Gastroesophageal sphincter (tissue), 3 donors: ENCODE results near the gene NTRK3.

ENCODE experiments used
- POLR2A ChIP-seq, 2 donors: fragments of 450-650 bp; IDR thresholded peaks; one replicate each; pipeline ENCODE4 v1.6.1; 2017; ENCODE audit warnings: antibody characterized with exemption in 2 of 2, mild to moderate bottlenecking in 2 of 2, moderate library complexity in 1 of 2
- POLR2AphosphoS5 ChIP-seq: sonication (generic); formaldehyde crosslinking; IDR thresholded peaks from one replicate; pipeline ENCODE4 v1.6.1; 2017; ENCODE audit warnings: antibody characterized with exemption
- TF ChIP-seq, protein P1 (sequence below), 4 experiments: fragments of 200-600 bp in 2 of 4; fragments of 450-650 bp in 2 of 4; sonication (generic) in 1 of 4; IDR thresholded peaks; one replicate each; pipeline ENCODE4 v1.5.1; 2017 to 2019; ENCODE audit warnings: antibody characterized with exemption in 4 of 4, mild to moderate bottlenecking in 2 of 4, moderate library complexity in 2 of 4

DNA sequence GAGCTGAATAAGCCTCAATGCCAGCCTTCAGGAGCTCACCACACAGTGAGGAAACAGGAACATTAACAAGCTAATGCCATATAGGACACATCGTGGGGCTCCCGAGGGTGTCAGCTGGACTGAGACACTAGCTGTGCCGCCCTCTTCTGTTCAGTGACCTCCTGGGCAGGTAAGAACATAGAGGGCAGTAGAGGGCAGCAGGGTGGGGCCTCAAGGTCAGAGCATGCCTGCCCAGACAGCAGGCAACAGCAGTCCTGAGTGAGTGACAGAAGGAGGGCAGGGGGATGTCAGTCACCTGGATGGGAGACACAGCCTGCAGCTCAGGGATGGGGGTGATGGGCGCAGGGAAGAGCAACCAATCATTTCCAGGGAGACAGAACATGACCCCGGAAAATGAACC is 15.5 kb downstream of the NTRK3 start:
- TF ChIP-seq, protein P1, sequence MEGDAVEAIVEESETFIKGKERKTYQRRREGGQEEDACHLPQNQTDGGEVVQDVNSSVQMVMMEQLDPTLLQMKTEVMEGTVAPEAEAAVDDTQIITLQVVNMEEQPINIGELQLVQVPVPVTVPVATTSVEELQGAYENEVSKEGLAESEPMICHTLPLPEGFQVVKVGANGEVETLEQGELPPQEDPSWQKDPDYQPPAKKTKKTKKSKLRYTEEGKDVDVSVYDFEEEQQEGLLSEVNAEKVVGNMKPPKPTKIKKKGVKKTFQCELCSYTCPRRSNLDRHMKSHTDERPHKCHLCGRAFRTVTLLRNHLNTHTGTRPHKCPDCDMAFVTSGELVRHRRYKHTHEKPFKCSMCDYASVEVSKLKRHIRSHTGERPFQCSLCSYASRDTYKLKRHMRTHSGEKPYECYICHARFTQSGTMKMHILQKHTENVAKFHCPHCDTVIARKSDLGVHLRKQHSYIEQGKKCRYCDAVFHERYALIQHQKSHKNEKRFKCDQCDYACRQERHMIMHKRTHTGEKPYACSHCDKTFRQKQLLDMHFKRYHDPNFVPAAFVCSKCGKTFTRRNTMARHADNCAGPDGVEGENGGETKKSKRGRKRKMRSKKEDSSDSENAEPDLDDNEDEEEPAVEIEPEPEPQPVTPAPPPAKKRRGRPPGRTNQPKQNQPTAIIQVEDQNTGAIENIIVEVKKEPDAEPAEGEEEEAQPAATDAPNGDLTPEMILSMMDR (IDR thresholded peaks at IDR 0.05), result no peak
- TF ChIP-seq POLR2AphosphoS5 (no peak), POLR2A (IDR thresholded peaks at IDR 0.05) (no peak)
